GM13977 (cell line): ENCODE data around the gene ARHGDIG.

Experiments used
- DNase-seq: peaks from one replicate; pipeline ENCODE4 v3.0.0; 2012; ENCODE audit warnings: low spot score
- in situ Hi-C: fragments of 300-500 bp; cut with MboI; formaldehyde crosslinking; loops from one replicate; pipeline ENCODE4 v1.12.0; 2022; ENCODE audit warnings: low sequenced_read_pairs, low pct_unique_long_range_greater_than_20kb, mixed read lengths, inconsistent platforms; ENCODE audit not compliant: unreplicated experiment
- TF ChIP-seq, protein P1 (sequence below): IDR thresholded peaks from 2 replicates; pipeline ENCODE4 v1.5.1; 2012; ENCODE audit warnings: mild to moderate bottlenecking, control low read depth; ENCODE audit not compliant: insufficient read depth; ENCODE audit errors: extremely low read depth, missing control alignments

Gene ARHGDIG

DNA sequence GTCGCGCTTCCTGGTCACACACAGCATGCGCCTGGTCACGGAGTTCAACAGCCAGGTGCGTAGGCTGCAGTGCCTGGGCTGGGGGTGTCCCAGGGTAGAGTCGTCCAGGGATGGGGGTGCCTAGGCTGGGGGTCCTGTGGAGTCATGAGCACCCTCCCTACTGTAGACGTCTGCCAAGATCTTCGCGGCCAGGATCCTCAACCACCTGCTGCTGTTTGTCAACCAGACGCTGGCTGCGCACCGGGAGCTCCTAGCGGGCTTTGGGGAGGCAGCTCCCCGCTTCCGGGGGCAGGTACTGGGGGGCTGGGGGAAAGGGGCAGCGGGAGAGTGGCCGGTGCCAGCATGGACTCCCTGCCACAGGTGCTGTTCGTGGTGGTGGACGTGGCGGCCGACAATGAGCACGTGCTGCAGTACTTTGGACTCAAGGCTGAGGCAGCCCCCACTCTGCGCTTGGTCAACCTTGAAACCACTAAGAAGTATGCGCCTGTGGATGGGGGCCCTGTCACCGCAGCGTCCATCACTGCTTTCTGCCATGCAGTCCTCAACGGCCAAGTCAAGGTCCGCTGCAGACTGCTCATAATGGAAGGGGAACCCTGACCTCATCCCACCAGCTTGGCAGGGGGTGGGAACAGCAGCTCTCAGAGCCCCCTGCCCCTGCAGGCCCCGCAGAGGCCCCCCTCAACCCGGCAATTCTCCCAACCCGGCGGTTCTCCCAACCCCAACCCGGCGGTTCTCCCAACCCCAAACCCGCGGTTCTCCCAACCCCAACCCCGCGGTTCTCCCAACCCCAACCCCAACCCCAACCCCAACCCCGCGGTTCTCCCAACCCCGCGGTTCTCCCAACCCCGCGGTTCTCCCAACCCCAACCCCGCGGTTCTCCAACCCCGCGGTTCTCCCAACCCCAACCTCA is 5.0 kb downstream of the ARHGDIG start:
- in situ Hi-C loops, result no loop called here
- TF ChIP-seq, protein P1, sequence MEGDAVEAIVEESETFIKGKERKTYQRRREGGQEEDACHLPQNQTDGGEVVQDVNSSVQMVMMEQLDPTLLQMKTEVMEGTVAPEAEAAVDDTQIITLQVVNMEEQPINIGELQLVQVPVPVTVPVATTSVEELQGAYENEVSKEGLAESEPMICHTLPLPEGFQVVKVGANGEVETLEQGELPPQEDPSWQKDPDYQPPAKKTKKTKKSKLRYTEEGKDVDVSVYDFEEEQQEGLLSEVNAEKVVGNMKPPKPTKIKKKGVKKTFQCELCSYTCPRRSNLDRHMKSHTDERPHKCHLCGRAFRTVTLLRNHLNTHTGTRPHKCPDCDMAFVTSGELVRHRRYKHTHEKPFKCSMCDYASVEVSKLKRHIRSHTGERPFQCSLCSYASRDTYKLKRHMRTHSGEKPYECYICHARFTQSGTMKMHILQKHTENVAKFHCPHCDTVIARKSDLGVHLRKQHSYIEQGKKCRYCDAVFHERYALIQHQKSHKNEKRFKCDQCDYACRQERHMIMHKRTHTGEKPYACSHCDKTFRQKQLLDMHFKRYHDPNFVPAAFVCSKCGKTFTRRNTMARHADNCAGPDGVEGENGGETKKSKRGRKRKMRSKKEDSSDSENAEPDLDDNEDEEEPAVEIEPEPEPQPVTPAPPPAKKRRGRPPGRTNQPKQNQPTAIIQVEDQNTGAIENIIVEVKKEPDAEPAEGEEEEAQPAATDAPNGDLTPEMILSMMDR, result no peak
- peak; percentile 71 for DNase-seq

DNA sequence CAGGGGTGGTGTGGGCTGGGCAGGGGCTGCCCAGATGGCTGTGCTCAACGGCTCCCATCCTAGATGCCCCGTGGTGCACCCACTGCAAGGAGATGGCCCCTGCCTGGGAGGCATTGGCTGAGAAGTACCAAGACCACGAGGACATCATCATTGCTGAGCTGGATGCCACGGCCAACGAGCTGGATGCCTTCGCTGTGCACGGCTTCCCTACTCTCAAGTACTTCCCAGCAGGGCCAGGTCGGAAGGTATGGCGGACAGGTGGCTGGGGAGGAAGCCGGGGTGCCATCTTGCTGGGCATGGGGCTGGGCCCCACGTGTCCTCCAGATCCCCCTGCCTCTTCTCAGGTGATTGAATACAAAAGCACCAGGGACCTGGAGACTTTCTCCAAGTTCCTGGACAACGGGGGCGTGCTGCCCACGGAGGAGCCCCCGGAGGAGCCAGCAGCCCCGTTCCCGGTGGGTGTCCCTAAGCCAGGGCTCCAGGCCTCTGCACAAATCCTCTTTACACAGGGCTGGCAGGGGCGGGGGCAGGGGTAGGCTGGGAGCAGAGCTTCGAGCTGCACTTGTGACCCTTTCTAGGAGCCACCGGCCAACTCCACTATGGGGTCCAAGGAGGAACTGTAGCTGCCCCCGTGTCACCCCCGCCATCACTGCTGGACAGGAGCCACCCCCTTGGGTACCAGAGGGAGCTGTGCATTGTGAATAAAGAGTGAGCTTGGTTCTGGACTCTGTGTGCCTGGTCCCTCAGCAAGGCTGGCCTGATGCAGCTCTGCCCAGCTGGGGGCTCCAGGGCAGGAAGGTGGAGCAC is 6.3 kb downstream of the ARHGDIG start:
- in situ Hi-C loops, result no loop called here
- no peak for DNase-seq
- TF ChIP-seq, protein P1, result no peak

DNA sequence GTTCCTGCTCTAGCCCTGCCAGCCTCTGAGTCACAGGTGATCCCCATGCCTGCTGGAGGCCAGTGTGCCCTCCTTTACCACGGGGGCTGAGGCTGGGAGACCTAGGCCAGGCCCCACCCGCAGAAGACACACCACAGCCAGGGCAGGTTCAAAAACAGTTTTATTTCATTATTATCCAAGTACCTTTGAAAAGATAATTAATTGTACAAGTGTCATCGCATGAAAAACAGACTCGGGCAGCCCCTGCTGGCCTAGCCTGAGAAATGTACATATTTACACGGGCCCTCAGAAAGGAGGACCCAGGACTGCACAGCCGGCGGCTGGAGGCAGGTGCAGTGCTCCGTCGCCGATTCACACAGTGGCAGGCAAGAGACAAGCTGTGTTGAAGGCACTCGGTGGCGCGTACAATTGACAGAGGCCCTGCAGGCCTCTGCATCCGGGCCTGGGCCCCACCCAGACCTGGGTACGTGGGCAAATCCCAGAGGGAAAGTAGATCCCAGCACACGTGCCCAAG is 7.0 kb downstream of the ARHGDIG start:
- TF ChIP-seq, protein P1, result no peak
- no peak for DNase-seq
- in situ Hi-C loops, result no loop called here

DNA sequence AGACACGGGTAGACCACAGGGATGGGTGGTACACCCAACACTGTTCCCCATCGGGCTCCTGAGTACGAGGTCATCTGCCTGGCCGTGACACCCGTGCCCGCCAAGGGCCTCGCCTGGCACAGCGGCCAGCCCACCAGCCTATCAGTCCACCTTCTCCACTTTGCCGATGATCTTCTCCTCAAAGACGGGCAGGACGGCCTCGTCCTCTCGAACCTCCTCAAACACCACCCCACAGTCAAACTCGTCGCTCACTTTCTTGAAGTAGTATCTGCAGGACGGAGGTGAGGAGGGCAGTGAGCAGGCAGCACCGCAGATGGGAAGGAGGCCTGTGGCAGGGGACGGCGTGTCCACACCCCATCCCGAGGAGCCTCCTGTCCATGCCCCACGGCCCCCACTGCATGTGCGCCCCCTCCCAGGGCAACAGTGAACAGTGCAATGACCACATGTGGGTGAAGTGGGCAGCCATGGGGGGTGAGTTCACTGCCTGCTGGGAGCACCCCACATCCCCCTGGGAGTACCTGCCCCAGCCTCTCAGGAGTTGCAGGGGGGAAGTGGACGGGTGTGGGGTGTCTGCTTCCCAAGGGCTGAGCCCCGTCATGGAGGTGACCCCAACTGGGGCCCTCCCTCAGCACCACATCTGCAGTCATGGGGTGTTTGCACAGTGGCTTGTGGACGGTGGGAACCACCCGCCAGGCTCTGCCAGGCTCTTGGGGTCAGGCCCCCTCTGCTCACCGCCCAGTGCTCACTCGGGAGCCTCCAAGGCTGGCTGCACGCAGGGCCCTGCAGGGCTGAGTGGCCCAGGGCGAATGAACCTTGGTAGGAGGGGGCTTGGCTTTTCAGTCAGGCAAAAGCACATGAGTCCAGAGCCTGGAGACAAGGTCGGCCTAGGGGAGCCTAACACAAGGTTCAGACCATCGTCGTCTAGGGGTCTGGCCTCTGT is 7.9 kb downstream of the ARHGDIG start:
- no peak for DNase-seq
- in situ Hi-C loops, result no loop called here
- TF ChIP-seq, protein P1, result no peak

DNA sequence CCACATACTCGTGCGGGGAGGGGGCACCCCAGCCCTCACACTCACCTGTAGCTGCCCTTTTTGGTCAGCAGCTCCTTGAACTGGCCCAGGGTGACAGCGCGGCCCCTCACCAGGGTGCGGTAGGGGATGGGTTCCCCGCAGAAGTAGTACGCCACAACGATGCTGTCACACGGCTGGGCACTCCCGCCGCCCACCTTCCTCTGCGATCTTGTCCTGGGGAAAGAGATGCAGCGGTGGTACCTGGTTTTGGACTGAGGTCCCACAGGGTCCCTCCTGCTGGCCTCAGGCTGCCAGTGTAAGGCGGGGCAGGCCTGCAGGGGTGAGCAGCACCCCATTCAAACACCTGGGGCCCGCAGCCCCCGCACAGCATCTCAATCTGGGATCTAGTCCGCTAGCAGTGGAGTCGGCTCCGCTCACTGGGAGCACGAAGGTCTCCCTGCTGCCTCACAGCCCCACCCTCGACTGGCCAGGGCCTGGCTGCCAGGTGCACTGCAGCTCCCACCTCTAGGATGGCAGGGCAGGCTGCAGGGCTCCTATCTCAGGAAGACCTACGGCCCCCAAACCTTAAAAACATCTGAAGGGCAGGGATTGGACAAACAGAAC is 9.1 kb downstream of the ARHGDIG start:
- no peak for DNase-seq
- TF ChIP-seq, protein P1, result no peak
- in situ Hi-C loops, result no loop called here
